Activated naive CD4-positive, alpha-beta T cell treated with Interleukin-2 at 50 U/mL for 16 hours (primary cell): ENCODE measurements around the gene AK4.

ENCODE experiments used
- DNase-seq: peaks from one replicate; pipeline ENCODE4 v3.0.0-alpha.2; 2020

The AK4 gene

GRCh38 chr1:65177457-65177856 is 29.5 kb downstream of the AK4 start:
- DNase-seq, result no peak

GRCh38 chr1:65178235-65178634 is 30.2 kb downstream of the AK4 start:
- DNase-seq, result no peak

- DNase-seq, result no peak
Observed at GRCh38 chr1:65179148-65179547, 31.1 kb downstream of the AK4 start.

- no peak for DNase-seq
Observed at GRCh38 chr1:65180977-65181376, 33.0 kb downstream of the AK4 start.

- no peak for DNase-seq
Observed at GRCh38 chr1:65182658-65183268, 34.8 kb downstream of the AK4 start.

- no peak for DNase-seq
Observed at GRCh38 chr1:65189576-65190115, 41.6 kb downstream of the AK4 start.

- no peak for DNase-seq
Observed at GRCh38 chr1:65190229-65190628, 42.2 kb downstream of the AK4 start.

- no peak for DNase-seq
Observed at GRCh38 chr1:65193129-65193695, 45.2 kb downstream of the AK4 start.

- no peak for DNase-seq
Observed at GRCh38 chr1:65195495-65196417, 47.8 kb downstream of the AK4 start.

- DNase-seq, result no peak
Observed at GRCh38 chr1:65196926-65197325, 48.9 kb downstream of the AK4 start.

GRCh38 chr1:65197636-65198035 is 49.6 kb downstream of the AK4 start:
- DNase-seq, result no peak

GRCh38 chr1:65198096-65198495 is 50.1 kb downstream of the AK4 start:
- DNase-seq, result no peak

GRCh38 chr1:65200411-65200810 is 52.4 kb downstream of the AK4 start:
- DNase-seq, result no peak

GRCh38 chr1:65206836-65207235 is 58.8 kb downstream of the AK4 start:
- DNase-seq, result no peak

GRCh38 chr1:65207317-65207716 is 59.3 kb downstream of the AK4 start:
- DNase-seq, result no peak

- DNase-seq, result no peak
Observed at GRCh38 chr1:65208563-65208973, 60.6 kb downstream of the AK4 start.

- no peak for DNase-seq
Observed at GRCh38 chr1:65209005-65209885, 61.2 kb downstream of the AK4 start.

GRCh38 chr1:65210325-65210724 is 62.3 kb downstream of the AK4 start:
- no peak for DNase-seq

- no peak for DNase-seq
Observed at GRCh38 chr1:65211331-65211730, 63.3 kb downstream of the AK4 start.

- DNase-seq, result no peak
Observed at GRCh38 chr1:65213271-65214023, 65.4 kb downstream of the AK4 start.

GRCh38 chr1:65214340-65215027 is 66.5 kb downstream of the AK4 start:
- no peak for DNase-seq
